ENCODE data around the gene PLCB1.

GRCh38 chr20:8443464-8444072 is 311.5 kb downstream of the PLCB1 start:
- TF ChIP-seq CTCF (IDR thresholded peaks at IDR 0.05): no peak
- TF ChIP-seq POLR2A (IDR thresholded peaks at IDR 0.05): no peak

Data from uterus (tissue), 2 donors.